GM19324 (cell line): ENCODE data around the gene AAR2.

Experiments used
- ATAC-seq: cut with Tn5 transposase; IDR thresholded peaks from one replicate; pipeline ENCODE4 v1.9.1; 2021; ENCODE audit warnings: mild to moderate bottlenecking, moderate library complexity; ENCODE audit not compliant: unreplicated experiment, low FRiP score

Gene AAR2

GRCh38 chr20:36217226-36217625 is 19.1 kb upstream of the AAR2 start:
- ATAC-seq: no peak

DNA sequence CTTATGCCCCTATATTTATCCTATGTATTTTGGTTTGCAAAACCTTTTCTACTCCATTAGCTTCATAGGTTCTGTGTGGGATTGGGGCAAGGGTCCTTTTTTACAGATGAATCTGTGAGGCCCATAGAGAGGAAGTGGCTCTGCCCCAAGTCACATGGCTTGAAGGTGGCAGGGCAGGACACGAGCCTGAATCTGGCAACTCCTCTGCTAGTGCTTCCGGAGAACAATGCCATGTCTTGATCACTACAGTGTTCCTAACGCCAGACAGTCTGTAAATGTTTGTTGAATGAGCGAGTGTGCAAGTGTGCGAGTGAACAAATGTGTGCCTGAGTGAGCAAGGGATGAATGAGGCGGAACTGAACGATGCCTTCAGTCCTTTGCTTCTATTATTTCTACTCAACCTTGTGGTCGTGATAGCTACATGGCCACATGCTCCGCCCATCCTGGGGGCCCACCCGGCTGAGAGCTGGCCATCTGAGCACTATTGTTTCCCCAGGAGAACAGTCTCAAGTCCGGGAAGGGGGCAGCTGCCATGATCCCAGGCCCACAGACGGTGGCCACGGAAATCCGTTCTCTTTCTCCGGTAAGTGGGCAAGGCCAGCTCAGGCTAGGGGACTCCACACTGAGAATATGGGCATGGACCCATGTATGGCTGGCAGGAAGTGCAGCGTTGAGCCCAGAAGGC is 17.8 kb upstream of the AAR2 start:
- no peak for ATAC-seq

DNA sequence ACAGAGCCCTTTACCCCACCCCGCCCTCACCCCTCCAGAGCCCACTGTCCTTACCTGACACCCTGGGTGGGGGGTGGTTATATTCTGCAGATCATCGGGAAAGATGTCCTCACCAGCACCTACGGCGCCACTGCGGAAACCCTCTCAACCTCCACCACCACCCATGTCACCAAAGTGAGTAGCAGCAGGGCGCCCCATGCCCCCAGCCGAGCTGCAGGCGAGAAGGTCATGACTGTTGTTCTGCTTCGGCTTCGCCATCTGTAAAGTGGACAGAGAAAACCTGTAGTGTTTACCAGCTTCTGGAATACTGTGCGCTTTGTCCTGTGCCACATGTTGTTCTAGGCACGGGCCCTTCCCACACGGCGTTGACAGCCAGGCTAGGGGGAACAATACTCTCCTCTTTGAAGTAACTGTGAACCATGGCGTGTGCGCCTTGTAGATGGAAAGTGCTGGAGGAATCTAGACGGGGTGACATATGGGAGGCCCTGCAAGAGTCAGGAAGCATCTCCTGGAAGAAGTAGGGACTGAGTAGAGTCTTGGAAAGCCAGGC is 16.5 kb upstream of the AAR2 start:
- ATAC-seq: no peak

DNA sequence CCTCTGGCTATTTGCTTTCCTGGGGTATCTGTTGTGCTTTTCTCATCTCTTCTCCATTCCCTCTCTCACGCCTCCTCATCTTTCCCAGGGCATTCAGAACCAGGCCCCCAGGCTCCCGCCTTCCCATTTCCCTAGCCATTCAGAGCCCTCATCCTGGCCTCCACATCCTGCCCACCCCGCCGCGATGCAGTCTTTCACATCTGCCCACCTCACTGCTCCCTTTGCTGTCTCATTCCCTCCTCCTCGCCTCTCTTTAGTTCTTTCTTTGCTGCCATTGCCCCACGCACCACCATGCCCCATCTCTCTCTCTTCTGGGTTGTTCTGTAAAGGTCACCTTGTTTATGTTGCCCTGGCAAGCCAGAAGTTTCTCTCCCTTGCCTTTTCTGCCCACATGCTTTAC is 10.6 kb upstream of the AAR2 start:
- no peak for ATAC-seq

- no peak for ATAC-seq
Observed at GRCh38 chr20:36228770-36229169, 7.5 kb upstream of the AAR2 start.

- ATAC-seq: no peak
Observed at GRCh38 chr20:36230019-36230418, 6.3 kb upstream of the AAR2 start.

DNA sequence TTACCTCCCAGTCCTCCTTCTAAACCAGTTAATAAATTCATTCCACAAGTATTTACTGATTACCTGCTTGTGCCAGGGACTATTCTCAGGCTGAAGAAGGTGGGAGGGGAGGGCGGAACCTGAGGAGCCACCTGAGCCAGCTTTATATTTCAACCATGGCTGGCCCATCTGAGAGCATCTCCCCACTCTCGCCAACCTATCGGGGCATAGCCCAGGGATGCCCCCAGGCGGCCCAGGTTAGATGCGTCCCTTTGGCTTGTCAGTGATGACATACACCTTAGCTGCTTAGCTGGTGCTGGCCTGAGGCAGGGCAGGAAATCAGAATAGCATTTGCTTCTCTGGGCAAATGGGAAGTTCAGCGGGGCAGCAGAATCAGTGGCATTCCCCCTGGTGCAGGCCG is 4.9 kb upstream of the AAR2 start:
- no peak for ATAC-seq

DNA sequence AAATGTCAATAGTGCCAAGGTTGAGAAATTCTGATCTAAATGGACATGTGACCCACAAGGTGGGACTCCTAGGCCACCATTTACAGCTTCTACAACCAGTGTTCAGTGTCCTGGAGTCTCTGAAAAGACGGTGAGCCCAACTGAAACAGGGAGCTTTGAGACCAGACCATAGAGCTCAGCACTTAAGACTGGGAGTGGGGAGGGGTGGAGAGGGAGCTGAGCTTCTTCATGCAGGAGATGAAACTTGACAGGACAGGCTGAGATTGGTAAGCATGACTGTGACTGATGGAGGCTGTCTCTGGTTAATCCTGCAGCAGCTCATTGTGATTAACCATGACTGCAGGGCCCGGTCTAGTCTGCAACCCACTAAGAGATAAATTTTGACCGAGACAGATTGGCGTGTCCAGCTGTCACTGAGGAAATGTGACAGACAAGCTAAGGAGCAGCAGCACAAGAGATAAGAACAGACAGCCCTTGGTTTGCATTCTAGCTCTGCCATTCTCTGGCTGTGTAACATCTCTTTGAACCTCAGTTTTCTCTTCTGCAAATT is 1.4 kb upstream of the AAR2 start:
- ATAC-seq: no peak

- ATAC-seq: no peak
Observed at GRCh38 chr20:36236786-36237121, 476 bp downstream of the AAR2 start.

GRCh38 chr20:36237477-36237876 is 1.2 kb downstream of the AAR2 start:
- no peak for ATAC-seq

DNA sequence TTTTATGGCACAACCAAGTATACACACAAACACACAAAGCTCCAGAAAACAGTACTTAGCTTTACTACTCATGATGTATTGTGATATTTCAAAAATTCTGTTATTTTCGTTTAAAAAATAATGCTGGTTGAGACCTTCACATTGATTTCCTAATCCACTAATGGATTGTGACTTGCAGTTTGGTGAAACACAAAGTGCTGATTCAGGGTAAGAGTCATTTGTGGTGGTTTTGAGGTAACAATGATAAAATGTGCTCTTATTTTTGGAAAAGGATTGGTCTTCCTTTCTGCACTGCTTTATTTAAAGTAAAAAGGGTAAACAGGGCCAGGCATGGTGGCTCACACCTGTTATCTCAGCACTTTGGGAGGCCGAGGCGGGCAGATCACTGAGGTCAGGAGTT is 1.9 kb downstream of the AAR2 start:
- no peak for ATAC-seq

- ATAC-seq: no peak
Observed at GRCh38 chr20:36238760-36239159, 2.5 kb downstream of the AAR2 start.

GRCh38 chr20:36240076-36240475 is 3.8 kb downstream of the AAR2 start:
- no peak for ATAC-seq

DNA sequence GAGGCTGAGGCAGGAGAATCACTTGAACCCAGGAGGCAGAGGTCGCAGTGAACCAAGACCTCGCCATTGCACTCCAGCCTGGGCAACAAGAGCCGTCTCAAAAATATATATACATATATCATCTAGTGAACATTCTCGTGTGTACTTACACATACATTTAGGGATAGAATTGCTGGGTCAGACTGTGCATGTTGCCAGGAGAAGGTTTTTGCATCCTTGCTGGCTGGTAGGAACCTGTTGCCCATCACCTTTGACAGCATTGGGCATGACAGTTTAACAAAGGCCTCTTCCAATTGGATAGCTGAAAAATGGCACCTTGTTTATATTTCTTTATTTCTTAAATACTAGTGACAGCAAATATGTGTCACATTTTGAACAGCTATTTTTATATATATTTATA is 5.4 kb downstream of the AAR2 start:
- ATAC-seq: no peak

DNA sequence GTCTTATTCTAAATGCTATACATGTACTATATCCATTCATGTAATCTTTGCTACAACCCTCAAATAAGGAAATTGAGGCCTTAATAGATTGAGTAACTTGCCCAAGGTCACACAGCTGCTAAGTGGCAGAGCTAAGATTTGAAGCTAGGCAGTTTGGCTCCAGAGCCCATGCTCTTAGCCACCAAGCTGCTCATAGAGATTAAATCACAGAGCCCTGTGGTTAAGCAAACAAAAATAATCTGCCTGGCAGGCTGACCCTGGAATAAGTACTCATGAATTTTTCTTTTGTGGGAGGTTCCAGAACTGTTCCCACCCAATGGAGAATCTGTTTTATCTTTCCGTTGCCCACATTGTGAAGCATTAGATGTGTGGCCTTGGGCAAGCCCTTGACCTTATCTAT is 7.4 kb downstream of the AAR2 start:
- ATAC-seq: no peak

- no peak for ATAC-seq
Observed at GRCh38 chr20:36246401-36246800, 10.1 kb downstream of the AAR2 start.

DNA sequence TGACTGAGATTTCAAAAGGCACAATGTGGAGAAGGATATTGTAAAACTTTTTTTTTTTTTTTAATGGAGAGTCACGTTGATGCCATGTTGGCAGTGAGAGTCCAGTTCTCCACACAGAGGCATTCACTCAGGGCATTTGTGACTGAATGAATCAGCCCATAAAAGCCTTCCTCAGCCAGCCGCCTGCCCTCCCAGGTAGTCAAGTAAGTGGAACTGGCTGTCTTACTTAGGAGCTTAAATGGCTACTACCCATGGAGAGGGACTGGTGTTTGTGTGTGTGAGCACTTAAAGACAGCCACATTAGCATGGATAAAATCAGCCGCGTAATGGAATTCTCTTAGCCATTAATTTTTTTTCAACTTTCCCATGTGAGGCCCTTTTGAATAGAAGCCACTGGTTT is 12.6 kb downstream of the AAR2 start:
- ATAC-seq: no peak

GRCh38 chr20:36249450-36249849 is 13.2 kb downstream of the AAR2 start:
- no peak for ATAC-seq

DNA sequence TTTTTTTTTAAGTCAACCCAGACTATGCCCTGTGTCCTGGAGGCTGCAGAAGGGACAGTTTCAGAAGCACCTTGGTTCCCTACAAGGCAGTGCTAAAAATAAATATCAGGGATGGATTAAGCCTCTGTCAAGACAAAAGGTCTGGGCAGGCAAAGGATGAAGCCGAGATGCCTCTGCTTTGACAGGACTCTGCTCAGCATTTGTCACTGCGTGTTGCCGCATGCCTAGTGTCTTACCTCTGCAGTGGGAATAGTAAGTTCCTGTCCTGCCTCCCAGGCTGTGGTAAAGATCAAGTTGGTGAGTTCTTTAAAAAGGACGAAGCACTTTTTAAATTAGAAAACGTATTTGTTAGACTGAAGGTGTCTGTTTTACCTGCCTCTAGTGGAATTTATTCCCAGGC is 15.1 kb downstream of the AAR2 start:
- ATAC-seq: no peak

GRCh38 chr20:36252511-36252910 is 16.2 kb downstream of the AAR2 start:
- ATAC-seq: no peak

DNA sequence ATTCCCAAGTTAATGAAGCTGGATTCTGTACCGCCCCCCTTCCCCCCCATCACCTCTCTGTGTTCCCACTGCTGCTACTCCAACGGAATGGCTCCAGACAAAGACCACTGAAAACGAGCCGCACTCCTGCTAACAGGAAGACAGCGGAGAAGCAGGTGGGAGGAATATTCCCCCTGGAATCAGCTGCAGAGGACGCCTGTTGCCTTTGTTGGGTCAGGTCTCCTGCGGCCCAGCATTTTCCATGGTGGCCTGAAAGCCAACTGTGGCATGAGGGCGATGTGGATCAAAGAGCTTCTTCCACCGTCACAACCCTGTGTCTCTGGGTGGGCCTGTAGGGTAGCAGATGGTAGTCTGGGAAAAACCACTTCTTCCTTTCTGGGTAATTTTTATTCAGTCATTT is 16.8 kb downstream of the AAR2 start:
- no peak for ATAC-seq

- no peak for ATAC-seq
Observed at GRCh38 chr20:36254076-36254475, 17.8 kb downstream of the AAR2 start.

GRCh38 chr20:36255445-36255844 is 19.2 kb downstream of the AAR2 start:
- no peak for ATAC-seq
